CD14-positive monocyte (primary cell): Measurements from ENCODE around the gene TEF. TPM values are rescaled to one million over a fixed set of nuclear protein-coding genes. Genes with fewer than 3 reads are reported as not detected.

ENCODE experiments used
- DNase-seq, 3 donors: peaks; one replicate each; pipeline ENCODE4 v3.0.0-alpha.2; 2011 to 2022
- H2AFZ ChIP-seq: 2 replicates; pipeline ENCODE4 v1.6.0; 2012; ENCODE audit warnings: mild to moderate bottlenecking, low read depth, low read length, inconsistent platforms; ENCODE audit not compliant: insufficient read depth, poor library complexity, severe bottlenecking
- H3K27ac ChIP-seq, 2 donors: 1 replicate in 1 of 2; 2 replicates in 1 of 2; pipeline ENCODE4 v1.5.1; 2012 to 2013; ENCODE audit warnings: low read length in 2 of 2, control low read depth in 1 of 2, inconsistent platforms in 1 of 2, low read depth in 1 of 2, mild to moderate bottlenecking in 1 of 2
- H3K27me3 ChIP-seq, 2 donors: one replicate each; pipeline versions ENCODE4 v1.6.0 to v1.6.1; 2011 to 2013; ENCODE audit warnings: low read length in 2 of 2; ENCODE audit not compliant: control insufficient read depth in 2 of 2, insufficient read depth in 2 of 2
- H3K36me3 ChIP-seq, 2 donors: replicated peaks in 1 of 2; 1 replicate in 1 of 2; 2 replicates in 1 of 2; pipeline versions ENCODE4 v1.5.1 to v1.6.1; 2012 to 2013; ENCODE audit warnings: low read length in 2 of 2, control low read depth in 1 of 2, inconsistent platforms in 1 of 2, mild to moderate bottlenecking in 1 of 2; ENCODE audit not compliant: insufficient read depth in 2 of 2, control insufficient read depth in 1 of 2
- H3K4me1 ChIP-seq, 2 donors: 1 replicate in 1 of 2; 2 replicates in 1 of 2; pipeline versions ENCODE4 v1.5.1 to v1.6.1; 2012 to 2013; ENCODE audit warnings: low read length in 2 of 2, control low read depth in 1 of 2, inconsistent platforms in 1 of 2, mild to moderate bottlenecking in 1 of 2, moderate library complexity in 1 of 2; ENCODE audit not compliant: insufficient read depth in 2 of 2, control insufficient read depth in 1 of 2
- H3K4me2 ChIP-seq: replicated peaks from 2 replicates; pipeline ENCODE3; 2012; ENCODE audit warnings: low read length, moderate library complexity, mild to moderate bottlenecking; ENCODE audit not compliant: poor library complexity, severe bottlenecking; ENCODE audit errors: extremely low read depth
- H3K4me3 ChIP-seq, 3 experiments: fragments of 200-600 bp in 1 of 3; sonication (generic) in 1 of 3; replicated peaks in 1 of 3; 1 replicate in 2 of 3; 2 replicates in 1 of 3; pipeline ENCODE4 v1.5.1; 2011 to 2013; ENCODE audit warnings: low read length in 3 of 3, mild to moderate bottlenecking in 3 of 3, control low read depth in 2 of 3, low read depth in 2 of 3, inconsistent platforms in 1 of 3, moderate library complexity in 1 of 3
- H3K79me2 ChIP-seq: 2 replicates; pipeline ENCODE4 v1.6.0; 2012; ENCODE audit warnings: mild to moderate bottlenecking, control low read depth, inconsistent platforms, low read length, moderate library complexity; ENCODE audit not compliant: insufficient read depth
- H3K9ac ChIP-seq: 2 replicates; pipeline ENCODE4 v1.6.0; 2017; ENCODE audit warnings: low read length, mild to moderate bottlenecking; ENCODE audit not compliant: insufficient read depth, poor library complexity, severe bottlenecking
- H3K9me3 ChIP-seq, 2 donors: replicated peaks in 1 of 2; 1 replicate in 1 of 2; 2 replicates in 1 of 2; pipeline versions ENCODE4 v1.5.1 to v1.6.1; 2012 to 2013; ENCODE audit warnings: low read length in 2 of 2, control low read depth in 1 of 2; ENCODE audit not compliant: control insufficient read depth in 1 of 2, insufficient read depth in 1 of 2
- H4K20me1 ChIP-seq: 2 replicates; pipeline ENCODE4 v1.6.0; 2012; ENCODE audit warnings: mild to moderate bottlenecking, low read length, control low read depth, moderate library complexity; ENCODE audit not compliant: insufficient read depth
- H3K27ac Mint-ChIP-seq, 7 donors: one replicate each; pipeline ENCODE4 v1.8.0; 2020; ENCODE audit warnings: mild to moderate bottlenecking in 7 of 7, mixed read lengths in 7 of 7, moderate library complexity in 6 of 7, inconsistent platforms in 2 of 7
- H3K27me3 Mint-ChIP-seq, 3 donors: one replicate each; pipeline ENCODE4 v1.8.0; 2021 to 2022; ENCODE audit warnings: low read depth in 3 of 3, mild to moderate bottlenecking in 3 of 3, mixed read lengths in 3 of 3, moderate library complexity in 3 of 3, inconsistent platforms in 1 of 3
- H3K36me3 Mint-ChIP-seq, 2 donors: one replicate each; pipeline ENCODE4 v1.8.0; 2020; ENCODE audit warnings: mixed read lengths in 2 of 2, inconsistent platforms in 1 of 2, mild to moderate bottlenecking in 1 of 2
- H3K4me1 Mint-ChIP-seq: one replicate; pipeline ENCODE4 v1.8.0; 2020; ENCODE audit warnings: mild to moderate bottlenecking, mixed read lengths
- H3K4me3 Mint-ChIP-seq, 2 donors: one replicate each; pipeline ENCODE4 v1.8.0; 2020; ENCODE audit warnings: mild to moderate bottlenecking in 2 of 2, mixed read lengths in 2 of 2, moderate library complexity in 1 of 2
- H3K9me3 Mint-ChIP-seq, 7 donors: one replicate each; pipeline ENCODE4 v1.8.0; 2020 to 2022; ENCODE audit warnings: mixed read lengths in 7 of 7, mild to moderate bottlenecking in 6 of 7, moderate library complexity in 6 of 7, inconsistent platforms in 2 of 7
- WGBS: methylation state at CpG from one replicate; pipeline ENCODE4 v1.1.5; 2013; ENCODE audit warnings: missing lambda C conversion rate; ENCODE audit not compliant: insufficient coverage; 5-methylcytosine and 5-hydroxymethylcytosine counted together
- intact Hi-C, 2 donors: fragments of 100-400 bp; cut with micrococcal nuclease; formaldehyde crosslinking; loops; one replicate each; pipeline versions ENCODE4 v1.15.0 to v1.15.1; 2023
- polyA plus RNA-seq, 3 donors: library from polyadenylated mRNA; depleted of rRNA in 1 of 3; unstranded in 2 of 3; stranded (reverse) in 1 of 3; fragments of 300-500 nt in 2 of 3; fragments of >200 nt in 1 of 3; fragmentation: Illumina TruSeq in 2 of 3; gene quantifications; 1 replicate in 2 of 3; 2 replicates in 1 of 3; pipeline ENCODE4 v1.2.3, GENCODE V29; 2012 to 2021
- TF ChIP-seq, protein P1 (sequence below): fragments of 200-600 bp; IDR thresholded peaks from one replicate; pipeline ENCODE4 v1.8.0; 2022; ENCODE audit warnings: antibody characterized with exemption, mild to moderate bottlenecking

Gene TEF
- polyA plus RNA-seq, 3 donors: 0.71 to 1.7 (median 1.1) TPM

- H3K79me2 ChIP-seq: peaks cover 55% of the 10 kb centered on the region
- intact Hi-C loops: loop anchor here (2.0 to 10.0 kb wide), 4 partner anchors 22 to 178 kb away; partner anchors contain the start of genes TEF (in 2 of the 2), ACO2 (in 1 of the 2), DESI1 (in 1 of the 2) and PHF5A (in 1 of the 2)
- peak within 1 kb of the TSS; percentile 87 for H3K9ac ChIP-seq
- no peaks in the 10 kb centered on the region for H3K9me3 ChIP-seq
- H3K27me3 Mint-ChIP-seq: peaks cover 0 to 2% (median 1%) of the 10 kb centered on the region in 3 donors
- no peaks in the 10 kb centered on the region for H3K9me3 Mint-ChIP-seq
- H3K4me1 ChIP-seq: peaks cover 19 to 34% of the 10 kb centered on the region in 2 donors
- H3K27ac Mint-ChIP-seq: peak within 1 kb of the TSS; percentile 96 to 99 (median 98)
- peak; percentile 91 to 94 (median 92) for DNase-seq
- peak within 1 kb of the TSS; percentile 97 to 98 for H3K4me3 Mint-ChIP-seq
- peak within 1 kb of the TSS; percentile 73 for H2AFZ ChIP-seq
- H3K27ac ChIP-seq: peak within 1 kb of the TSS; percentile 89 to 99
- H3K27me3 ChIP-seq: no peaks in the 10 kb centered on the region
- peak within 1 kb of the TSS; percentile 99 for H3K4me2 ChIP-seq
- TF ChIP-seq, protein P1, sequence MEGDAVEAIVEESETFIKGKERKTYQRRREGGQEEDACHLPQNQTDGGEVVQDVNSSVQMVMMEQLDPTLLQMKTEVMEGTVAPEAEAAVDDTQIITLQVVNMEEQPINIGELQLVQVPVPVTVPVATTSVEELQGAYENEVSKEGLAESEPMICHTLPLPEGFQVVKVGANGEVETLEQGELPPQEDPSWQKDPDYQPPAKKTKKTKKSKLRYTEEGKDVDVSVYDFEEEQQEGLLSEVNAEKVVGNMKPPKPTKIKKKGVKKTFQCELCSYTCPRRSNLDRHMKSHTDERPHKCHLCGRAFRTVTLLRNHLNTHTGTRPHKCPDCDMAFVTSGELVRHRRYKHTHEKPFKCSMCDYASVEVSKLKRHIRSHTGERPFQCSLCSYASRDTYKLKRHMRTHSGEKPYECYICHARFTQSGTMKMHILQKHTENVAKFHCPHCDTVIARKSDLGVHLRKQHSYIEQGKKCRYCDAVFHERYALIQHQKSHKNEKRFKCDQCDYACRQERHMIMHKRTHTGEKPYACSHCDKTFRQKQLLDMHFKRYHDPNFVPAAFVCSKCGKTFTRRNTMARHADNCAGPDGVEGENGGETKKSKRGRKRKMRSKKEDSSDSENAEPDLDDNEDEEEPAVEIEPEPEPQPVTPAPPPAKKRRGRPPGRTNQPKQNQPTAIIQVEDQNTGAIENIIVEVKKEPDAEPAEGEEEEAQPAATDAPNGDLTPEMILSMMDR: no peak
- under 1% methylated on average over 80 of the region's 85 CpGs for WGBS
- peaks cover 4 to 8% of the 10 kb centered on the region in 2 donors for H3K36me3 Mint-ChIP-seq
- H4K20me1 ChIP-seq: peaks cover 39% of the 10 kb centered on the region
- H3K4me1 Mint-ChIP-seq: peaks cover 32% of the 10 kb centered on the region
- H3K36me3 ChIP-seq: no peaks in the 10 kb centered on the region
- peak within 1 kb of the TSS; percentile 73 to 99 (median 93) for H3K4me3 ChIP-seq
These were observed 65.1 kb downstream of the TEF start, which contains the start of gene TOB2 for GRCh38 chr22:41446639-41447434. TSS of gene TOB2 (minus strand) at chr22:41446801. CDS start at chr22:41437345, 9,456 bp downstream.

DNA sequence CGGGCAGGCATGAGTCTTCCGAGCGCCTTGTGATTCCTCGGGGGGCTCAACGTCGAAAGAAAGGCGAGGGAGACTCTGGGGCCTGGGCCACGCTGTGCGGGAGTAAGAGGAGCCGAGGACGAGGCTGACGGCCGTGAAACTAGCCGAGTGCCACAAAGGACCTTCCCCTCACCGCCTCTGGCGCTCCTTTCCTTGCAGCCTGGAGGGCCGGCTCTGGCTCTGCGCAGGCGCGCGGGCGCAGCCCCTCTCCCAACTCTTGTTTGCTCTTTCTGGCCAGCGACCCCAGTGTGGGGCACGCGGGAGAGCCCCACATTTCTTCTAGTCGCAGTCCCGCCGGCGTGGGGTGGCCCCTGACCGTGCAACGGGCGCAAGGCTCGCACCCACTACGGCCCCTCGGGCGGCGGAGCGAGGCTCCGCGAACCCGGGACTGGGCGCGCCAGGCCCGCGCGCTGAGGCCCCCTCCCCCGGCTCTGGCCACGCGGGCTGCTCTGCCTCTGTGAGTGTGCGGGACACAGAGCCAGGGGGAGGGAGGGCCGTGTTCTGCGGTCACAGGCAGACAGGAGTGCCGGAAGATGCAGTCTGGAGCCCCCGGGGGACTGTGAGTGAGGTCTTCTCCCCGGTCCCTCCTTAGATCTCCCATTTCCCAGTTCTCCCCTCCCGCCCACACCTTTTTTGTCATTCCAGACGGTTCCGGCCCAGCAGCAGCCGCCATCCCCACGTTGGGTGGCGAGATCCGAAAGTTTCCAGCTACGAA lies 65.9 kb downstream of the TEF start:
- peak; percentile 44 to 59 (median 47) for DNase-seq
- H2AFZ ChIP-seq: peak overlapping the region; percentile 73
- Mint-ChIP-seq H3K9me3 (no peaks in the 10 kb centered on the region), H3K36me3 (peaks cover 4 to 9% of the 10 kb centered on the region in 2 donors), H3K4me1 (peaks cover 30% of the 10 kb centered on the region), H3K4me3 (peak overlapping the region; percentile 97 to 98), H3K27me3 (peaks cover 0 to 2% (median 1%) of the 10 kb centered on the region in 3 donors), H3K27ac (peak overlapping the region; percentile 96 to 99 (median 98))
- TF ChIP-seq, protein P1: no peak
- H3K36me3 ChIP-seq: no peaks in the 10 kb centered on the region
- WGBS: under 1% methylated on average over 58 of the region's 63 CpGs
- peaks cover 19 to 34% of the 10 kb centered on the region in 2 donors for H3K4me1 ChIP-seq
- H3K9me3 ChIP-seq: no peaks in the 10 kb centered on the region
- H3K27ac ChIP-seq: peak overlapping the region; percentile 89 to 99
- peaks cover 31% of the 10 kb centered on the region for H4K20me1 ChIP-seq
- intact Hi-C loops: loop anchor here (1.0 to 10.0 kb wide), 5 partner anchors 21 to 177 kb away; partner anchors contain the start of genes ACO2 (in 2 of the 2), TEF (in 2 of the 2), DESI1 (in 1 of the 2) and PHF5A (in 1 of the 2)
- H3K79me2 ChIP-seq: peaks cover 47% of the 10 kb centered on the region
- H3K4me3 ChIP-seq: peak overlapping the region; percentile 73 to 99 (median 93)
- H3K4me2 ChIP-seq: peak overlapping the region; percentile 99
- H3K27me3 ChIP-seq: no peaks in the 10 kb centered on the region
- H3K9ac ChIP-seq: peak overlapping the region; percentile 87
